SKM-1 treated with dmso at 0.1 percent for 144 hours (cell line): ENCODE results near the gene GCK.

Experiments
- DNase-seq: peaks from one replicate; lab custom pipeline; 2025; ENCODE audit not compliant: unreplicated experiment; lab: John Stamatoyannopoulos, UW

The GCK gene

DNA sequence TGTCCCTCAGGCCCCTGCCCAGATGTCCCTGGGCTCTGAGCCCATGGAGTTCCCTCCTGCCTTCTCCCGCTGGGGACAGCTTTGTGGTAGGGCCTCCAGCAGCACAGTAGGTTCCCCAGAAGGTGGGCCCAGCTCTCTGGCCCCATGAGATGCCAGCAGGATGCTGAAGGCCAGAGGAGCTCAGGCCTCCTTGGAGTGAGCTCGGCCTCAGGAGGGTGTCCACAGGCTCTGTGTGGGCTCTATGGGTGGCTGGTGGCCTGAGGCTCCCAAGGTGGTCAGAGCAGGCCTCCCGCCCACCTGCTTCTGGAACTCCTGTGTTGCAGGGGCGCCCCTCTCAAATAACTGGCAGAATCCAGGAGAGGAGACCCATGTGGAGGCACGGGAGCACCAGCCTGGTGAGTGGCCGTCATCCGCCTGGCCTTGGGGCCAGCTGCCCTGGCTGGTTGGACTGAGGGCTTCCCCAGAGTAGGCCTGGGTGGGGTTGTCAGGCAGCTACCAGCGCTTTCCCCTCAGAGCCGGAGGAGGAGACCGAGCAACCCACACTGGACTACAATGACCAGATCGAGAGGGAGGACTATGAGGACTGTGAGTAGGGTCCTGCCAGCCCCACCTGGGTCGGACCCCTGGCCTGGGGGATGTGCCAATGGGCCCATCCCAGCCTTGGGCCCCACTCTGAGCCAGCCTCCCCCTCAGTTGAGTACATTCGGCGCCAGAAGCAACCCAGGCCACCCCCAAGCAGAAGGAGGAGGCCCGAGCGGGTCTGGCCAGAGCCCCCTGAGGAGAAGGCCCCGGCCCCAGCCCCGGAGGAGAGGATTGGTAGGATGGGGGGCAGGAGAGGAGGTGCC, 81.9 kb downstream of the GCK start:
- DNase-seq: no peak

DNA sequence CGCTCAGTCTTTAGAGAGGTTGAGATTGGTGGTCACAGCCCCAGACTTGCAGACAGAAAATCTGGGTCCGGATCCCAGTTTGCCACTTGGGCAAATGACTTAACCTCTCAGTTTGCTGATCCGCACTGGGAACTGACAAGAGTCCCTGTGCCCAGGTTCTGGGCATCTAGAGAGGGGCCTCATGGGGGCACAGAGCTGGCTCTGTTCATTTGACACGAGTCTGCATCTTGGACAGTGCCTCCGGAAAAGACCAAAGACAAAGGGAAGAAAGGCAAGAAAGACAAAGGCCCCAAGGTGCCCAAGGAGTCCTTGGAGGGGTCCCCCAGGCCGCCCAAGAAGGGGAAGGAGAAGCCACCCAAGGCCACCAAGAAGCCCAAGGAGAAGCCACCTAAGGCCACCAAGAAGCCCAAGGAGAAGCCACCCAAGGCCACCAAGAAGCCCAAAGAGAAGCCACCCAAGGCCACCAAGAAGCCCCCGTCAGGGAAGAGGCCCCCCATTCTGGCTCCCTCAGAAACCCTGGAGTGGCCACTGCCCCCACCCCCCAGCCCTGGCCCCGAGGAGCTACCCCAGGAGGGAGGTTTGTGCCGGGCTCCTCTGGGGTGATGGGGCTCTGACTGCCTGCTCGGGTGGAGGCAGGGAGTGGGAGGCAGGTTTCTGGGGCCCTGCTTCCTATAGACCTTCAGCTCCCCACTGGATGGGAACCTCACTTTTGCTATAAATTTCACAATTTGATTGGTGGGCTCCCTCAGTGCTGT, 82.8 kb downstream of the GCK start:
- no peak for DNase-seq

DNA sequence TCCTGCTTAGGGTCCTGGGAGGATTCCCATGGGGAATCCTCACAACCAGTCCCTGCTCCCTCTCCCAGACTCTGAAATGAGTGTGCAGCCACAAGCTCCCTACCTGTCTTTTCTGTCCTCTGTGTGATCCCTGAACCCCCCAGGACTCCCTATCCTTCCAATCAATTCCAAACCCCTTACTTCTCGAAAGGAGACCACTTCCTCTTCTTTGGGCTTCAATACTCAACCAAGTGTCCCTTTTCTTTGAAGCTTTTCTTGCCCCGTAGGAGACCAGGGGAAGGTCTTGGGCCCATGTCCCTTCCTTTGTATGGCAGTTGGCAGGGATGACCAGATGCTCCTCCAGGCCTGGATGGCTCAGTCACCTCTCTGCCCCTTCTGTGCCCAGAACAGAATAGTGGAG, 83.4 kb downstream of the GCK start:
- DNase-seq: no peak

DNA sequence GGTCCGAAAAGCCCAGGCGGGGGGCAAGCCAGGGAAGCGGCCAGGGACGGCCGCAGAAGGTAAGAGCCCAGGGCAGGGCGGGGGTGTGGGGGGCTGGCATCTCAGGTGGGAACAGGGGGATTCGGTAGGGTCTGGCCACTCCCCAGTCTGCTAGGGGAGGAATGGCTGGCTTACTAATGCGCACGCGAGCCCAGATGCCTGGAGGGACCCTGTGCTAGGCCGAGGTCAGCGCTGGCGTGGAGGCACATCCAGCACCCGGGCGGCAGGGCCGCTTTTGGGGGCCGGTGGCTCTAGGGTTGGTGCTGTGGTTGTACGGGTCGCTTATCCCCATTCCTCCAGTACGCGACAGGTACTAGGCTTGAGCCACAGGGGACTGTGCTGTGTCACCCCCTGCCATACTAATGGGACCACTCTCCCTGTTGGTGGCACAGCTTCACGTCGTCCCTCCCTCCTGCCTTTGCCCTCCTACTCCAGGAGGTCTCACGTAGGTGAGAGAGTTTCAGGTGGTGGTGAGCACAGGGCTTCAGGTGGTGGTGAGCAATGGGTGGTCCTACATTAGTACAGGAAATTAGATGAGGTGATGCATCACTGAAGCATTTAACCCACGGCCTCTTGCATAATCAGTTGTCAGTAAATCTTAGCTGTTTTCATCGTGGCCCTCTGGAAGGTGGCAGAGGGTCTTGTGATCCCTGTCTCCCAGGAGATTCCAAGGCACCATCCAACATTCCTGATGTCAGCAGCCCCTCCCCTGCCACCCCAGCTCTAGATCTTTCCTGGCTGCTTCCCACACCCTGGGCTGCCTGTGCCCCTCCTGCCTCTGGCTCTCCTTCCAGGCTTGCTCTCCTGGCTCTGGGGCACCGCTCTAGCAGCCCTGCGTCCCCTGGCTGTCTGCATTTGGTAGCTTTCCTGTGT, 84.1 kb downstream of the GCK start:
- no peak for DNase-seq

DNA sequence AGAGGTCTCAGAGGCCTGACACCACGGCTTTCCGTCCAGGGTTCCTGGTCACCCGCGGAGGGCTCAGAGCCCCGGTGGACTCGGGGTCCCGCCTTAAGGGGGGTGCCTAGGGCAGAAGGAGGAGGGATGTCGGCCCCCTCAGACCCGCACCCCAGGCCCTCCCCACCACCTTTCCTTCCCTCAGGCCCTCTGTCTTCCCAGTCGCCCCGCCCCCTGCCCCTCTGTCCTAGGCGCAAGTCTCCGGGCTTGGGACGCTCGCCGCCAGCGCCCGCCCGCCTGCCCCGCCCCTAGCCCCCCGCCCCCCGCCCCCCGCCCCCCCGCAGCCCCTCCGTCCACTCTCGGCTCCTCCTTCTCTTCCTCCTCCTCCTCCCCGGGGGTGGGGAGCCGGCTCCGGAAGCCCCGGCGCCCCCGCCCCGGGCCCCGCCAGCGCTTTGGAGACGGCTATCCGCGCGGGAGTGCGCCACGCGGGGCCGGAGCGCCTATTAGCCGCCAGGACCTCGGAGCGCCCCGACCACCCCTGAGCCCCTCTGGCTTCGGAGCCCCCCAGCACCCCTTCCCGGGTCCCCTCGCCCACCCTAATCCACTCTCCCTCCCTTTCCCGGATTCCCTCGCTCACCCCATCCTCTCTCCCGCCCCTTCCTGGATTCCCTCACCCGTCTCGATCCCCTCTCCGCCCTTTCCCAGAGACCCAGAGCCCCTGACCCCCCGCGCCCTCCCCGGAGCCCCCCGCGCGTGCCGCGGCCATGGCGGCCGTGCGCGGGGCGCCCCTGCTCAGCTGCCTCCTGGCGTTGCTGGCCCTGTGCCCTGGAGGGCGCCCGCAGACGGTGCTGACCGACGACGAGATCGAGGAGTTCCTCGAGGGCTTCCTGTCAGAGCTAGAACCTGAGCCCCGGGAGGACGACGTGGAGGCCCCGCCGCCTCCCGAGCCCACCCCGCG, 85.0 kb downstream of the GCK start, which contains the start of gene AEBP1:
TSS of gene AEBP1 (plus strand) at position 423 of the 937 bp plus-strand sequence. CDS start at position 744, 321 bp downstream.
- no peak for DNase-seq

GRCh38 chr7:44103566-44103922, 85.7 kb downstream of the GCK start:
- DNase-seq: no peak

DNA sequence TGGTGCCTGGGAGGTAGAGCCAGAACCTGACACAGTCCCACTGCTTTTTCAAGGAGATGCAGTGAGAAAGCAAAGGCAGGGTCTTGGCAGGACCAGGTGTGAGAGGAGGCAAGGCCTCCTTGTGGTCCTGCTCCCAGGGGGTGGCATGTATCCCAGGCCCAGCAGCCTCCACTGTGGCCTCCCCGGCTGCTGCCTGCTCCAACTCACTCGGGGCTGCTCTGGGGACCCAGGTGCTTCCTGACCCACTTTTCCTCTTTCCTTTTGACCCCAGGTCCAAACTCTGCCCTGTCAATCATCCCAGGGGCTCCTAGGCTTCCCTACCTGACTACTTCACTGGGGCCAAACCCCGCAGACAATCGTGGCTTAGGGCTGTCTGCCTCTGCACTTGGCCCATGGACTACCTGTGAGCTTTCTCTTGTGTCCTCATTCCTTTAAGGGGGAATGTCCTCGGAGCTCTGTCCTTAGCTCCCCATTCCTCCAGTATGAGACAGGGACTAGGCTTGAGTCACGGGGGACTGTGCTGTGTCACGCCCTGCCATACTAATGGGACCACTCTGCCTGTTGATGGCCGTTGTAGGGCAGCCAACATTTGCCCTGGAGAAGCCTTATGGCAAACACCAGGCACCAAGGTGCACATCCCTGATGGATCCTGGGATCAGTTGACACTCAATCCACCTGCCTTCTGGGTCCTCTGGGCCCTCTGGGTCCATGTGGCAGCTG, 86.2 kb downstream of the GCK start:
- no peak for DNase-seq

GRCh38 chr7:44101966-44102845, 87.0 kb downstream of the GCK start:
- no peak for DNase-seq

DNA sequence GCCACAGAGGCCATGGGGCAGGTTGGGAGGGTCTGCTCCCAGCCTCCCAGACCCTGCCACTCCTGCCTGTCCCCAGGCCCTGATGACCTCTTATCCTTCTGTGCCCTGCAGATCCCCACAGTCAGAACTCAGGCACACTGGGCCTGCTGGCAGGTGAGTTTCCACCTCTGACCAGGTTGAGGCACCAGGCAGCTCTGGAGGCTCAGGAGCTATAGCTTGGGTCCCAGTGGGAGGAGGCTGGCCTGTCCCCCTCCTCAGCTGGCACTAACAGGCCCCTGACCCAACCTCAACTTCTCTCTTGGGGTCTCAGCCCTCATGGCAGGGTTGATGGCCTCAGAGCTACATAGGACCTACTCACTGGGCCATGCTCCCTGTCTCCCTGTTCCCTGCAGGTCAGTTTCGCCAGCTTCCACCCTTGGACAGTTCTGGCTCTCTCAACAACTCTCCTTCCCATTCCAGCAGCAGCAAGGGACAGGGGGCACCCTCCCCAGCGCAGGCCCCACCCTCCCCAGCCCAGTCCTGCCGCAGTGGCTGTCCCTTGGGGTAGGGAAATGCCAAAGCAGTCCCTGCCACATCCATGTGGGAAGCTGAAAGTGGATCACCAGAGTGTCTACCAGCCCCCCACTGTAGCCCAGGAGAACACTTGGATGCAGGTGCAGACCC, 87.8 kb downstream of the GCK start:
- no peak for DNase-seq

- no peak for DNase-seq
Measured at GRCh38 chr7:44100458-44101302, 88.6 kb downstream of the GCK start.

GRCh38 chr7:44099669-44100068, 89.6 kb downstream of the GCK start:
- no peak for DNase-seq

GRCh38 chr7:44098092-44099068, 90.9 kb downstream of the GCK start:
- no peak for DNase-seq

DNA sequence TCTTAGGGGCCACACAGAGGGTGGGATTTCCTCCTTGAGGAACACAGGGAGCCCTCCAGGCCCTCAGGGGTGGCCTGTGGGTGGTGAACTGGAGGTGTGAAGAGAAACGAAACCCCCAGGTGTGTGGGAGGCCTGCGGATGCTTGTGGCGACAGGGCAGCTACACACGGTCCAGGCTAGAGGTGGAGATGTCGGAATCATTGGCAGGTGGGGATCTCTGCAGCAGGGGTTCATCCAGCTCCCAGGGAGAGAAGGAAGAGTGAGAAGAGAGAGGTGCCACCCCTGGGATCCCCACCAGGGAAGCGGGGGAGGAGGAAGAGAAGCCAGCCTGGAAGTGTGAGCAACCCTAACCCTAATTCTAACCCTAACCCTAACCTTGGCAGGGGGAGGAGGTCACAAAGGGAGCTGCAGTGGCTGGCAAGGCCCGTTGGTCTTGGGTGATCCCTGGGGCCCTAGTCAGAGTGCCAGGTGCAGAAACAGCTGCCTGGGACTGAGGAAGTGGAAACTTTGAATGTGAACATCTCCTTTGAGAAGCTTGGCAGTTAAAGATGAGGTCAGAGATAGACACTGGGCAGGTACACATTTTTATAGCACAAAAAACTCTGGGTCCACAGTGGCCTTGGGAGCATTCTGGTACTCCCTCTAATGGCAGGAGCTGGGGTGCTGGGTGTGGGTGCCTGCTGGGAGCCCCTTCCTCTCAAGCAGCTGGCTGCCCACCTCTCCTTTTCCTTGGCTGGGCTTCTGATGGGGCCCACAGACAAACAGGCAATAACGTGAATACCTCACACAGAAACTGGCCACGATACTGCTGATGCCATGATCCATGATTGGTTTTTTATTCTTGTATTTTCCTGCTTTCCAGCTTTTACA, 91.9 kb downstream of the GCK start:
- no peak for DNase-seq

DNA sequence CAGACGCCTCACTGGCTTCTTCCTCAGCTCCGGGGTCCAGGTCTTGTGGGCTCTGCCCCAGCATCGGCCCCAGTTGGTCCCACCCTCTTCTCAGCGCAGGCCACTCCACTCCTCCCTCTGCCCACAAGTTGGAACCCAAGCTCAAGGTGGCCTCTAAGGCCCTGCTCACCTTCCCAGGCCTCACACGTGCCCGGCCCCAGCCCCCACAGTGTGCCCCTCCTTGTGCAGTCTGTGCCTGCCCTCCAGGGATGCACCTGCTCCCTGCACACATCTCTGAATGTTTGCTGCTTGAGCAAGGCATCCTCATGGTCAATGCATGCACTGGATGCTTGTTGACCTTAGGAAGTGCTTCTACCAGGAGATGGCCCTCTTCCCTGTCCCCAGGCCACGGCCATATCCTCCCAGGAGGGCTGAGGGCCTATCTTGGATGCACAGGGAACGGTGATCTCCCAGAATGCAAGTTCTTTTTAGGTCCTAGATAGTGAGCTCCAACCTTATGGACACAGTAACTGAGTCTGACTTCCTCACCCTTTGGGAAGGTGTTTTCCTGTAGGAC, 92.8 kb downstream of the GCK start:
- DNase-seq: no peak

GRCh38 chr7:44095781-44096180, 93.5 kb downstream of the GCK start:
- DNase-seq: no peak
